Measurements from ENCODE around the gene PTPRR. TPM values are rescaled to one million over a fixed set of nuclear protein-coding genes. Genes with fewer than 3 reads are reported as not detected.

Gene PTPRR
- total and polyA plus RNA-seq, 4 donors = 0.02 to 0.08 TPM; not detected in 2

DNA sequence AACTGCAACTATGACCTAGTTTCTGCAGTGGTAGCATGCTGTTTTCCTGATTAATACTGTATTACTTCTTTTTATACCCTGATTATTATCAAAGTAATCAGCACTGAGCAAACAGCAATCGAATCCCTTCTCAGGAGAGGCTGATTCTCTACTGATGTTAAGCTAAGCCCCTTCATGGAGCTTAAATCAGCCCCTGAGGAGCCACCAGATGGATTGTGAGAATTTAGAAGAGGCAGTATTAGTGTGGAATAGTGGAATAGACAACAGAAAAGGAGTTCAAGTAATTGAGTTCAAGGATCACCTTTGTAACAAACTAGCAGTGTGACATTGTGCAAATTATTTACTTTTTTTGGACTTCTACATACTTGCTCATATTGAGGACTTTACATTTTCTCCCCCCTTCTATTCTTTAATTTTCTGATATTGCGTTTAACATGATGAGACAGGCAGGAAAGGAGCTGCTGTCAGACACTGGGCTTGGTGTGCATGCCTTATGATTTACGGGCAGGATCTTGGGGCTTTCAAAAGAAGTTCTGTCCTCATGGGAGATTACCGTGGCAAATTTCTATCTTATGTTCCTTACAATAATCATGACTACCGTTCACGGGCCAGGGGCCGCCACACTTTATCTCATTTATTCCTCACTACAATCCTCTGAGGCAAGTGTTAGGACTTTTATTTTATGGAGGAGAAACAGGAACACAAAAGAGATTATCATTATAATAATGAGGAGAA is 68.0 kb downstream of the PTPRR start:
- Histone ChIP-seq H3K27me3 (ENCODE audit: control insufficient read depth in 4 of 4, insufficient read depth in 4 of 4, low read length in 3 of 4) (no peaks in the 10 kb centered on the region), H3K27ac (ENCODE audit: low read depth in 1 of 2, low read length in 2 of 2) (no peak overlapping the region), H3K9me3 (ENCODE audit: control insufficient read depth in 4 of 4, low read length in 3 of 4) (no peaks in the 10 kb centered on the region), H3K4me3 (ENCODE audit: low read depth in 1 of 3, low read length in 3 of 3) (no peak overlapping the region), H3K9ac (ENCODE audit: low read depth in 1 of 2, low read length in 2 of 2) (no peak overlapping the region), H3K36me3 (ENCODE audit: control insufficient read depth in 4 of 4, insufficient read depth in 3 of 4, low read depth in 1 of 4, low read length in 3 of 4) (no peaks in the 10 kb centered on the region), H3K4me1 (ENCODE audit: control insufficient read depth in 4 of 4, insufficient read depth in 4 of 4, low read length in 3 of 4) (peaks cover 4 to 16% (median 7%) of the 10 kb centered on the region in 4 donors)
- no peak for TF ChIP-seq YY1 (IDR thresholded peaks at IDR 0.05)
- TF ChIP-seq HNF4A (conservative IDR thresholded peaks at IDR 0.05) = peak in 1 of 2 donors; percentile 11
- no peak for TF ChIP-seq GABPA (IDR thresholded peaks at IDR 0.05 in 1 of 2, conservative IDR thresholded peaks at IDR 0.05 in 1 of 2)
- TF ChIP-seq SP1 (IDR thresholded peaks at IDR 0.05) = no peak
- TF ChIP-seq, protein P1, sequence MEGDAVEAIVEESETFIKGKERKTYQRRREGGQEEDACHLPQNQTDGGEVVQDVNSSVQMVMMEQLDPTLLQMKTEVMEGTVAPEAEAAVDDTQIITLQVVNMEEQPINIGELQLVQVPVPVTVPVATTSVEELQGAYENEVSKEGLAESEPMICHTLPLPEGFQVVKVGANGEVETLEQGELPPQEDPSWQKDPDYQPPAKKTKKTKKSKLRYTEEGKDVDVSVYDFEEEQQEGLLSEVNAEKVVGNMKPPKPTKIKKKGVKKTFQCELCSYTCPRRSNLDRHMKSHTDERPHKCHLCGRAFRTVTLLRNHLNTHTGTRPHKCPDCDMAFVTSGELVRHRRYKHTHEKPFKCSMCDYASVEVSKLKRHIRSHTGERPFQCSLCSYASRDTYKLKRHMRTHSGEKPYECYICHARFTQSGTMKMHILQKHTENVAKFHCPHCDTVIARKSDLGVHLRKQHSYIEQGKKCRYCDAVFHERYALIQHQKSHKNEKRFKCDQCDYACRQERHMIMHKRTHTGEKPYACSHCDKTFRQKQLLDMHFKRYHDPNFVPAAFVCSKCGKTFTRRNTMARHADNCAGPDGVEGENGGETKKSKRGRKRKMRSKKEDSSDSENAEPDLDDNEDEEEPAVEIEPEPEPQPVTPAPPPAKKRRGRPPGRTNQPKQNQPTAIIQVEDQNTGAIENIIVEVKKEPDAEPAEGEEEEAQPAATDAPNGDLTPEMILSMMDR (IDR thresholded peaks at IDR 0.05; ENCODE audit: low read depth, low read length, missing input control) = no peak
- TF ChIP-seq RXRA (IDR thresholded peaks at IDR 0.05) = no peak
- WGBS = 84% methylated on average over 7 of the region's 7 CpGs
- DNase-seq (ENCODE audit: low spot score) = no peak

DNA sequence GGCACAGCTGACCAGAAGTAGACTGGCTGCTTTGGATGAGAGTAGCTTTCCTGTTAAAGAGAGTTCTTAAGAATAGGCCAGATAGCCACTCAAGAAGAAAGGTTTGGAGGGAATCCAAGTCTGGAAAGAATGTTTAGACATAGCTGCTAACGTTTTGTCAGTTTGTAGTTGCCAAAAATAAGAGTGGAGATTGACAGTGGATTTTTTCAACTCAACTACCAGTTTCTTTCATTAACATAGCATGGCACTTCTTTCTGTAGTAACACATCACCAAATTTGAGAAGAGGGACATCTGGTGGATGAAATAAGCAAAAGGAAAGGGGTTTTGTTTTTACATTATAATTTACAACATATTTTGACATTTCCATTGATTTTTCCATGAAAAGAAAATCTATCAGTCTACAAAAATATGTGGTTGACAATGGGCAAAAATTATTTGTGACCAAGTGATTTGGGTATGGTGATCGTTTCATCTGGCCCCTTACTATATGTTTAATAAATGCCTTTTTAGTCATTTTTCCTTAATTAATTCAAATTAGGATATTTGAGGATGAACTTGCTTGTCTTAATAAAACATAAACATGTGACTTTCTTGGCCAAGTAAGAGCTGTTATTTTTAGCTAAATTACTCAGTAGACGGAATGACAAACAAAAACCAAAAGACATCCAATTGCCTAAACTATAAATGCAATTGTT is 71.1 kb downstream of the PTPRR start:
- no peak overlapping the region for H3K27ac ChIP-seq (ENCODE audit: low read depth in 1 of 2, low read length in 2 of 2)
- TF ChIP-seq, protein P1 (IDR thresholded peaks at IDR 0.05; ENCODE audit: low read depth, low read length, missing input control) = peak; percentile 32
- TF ChIP-seq TAF1 (conservative IDR thresholded peaks at IDR 0.05) (no peak), RAD21 (IDR thresholded peaks at IDR 0.05) (peak; percentile 63 to 71)
- TF ChIP-seq, protein P2, sequence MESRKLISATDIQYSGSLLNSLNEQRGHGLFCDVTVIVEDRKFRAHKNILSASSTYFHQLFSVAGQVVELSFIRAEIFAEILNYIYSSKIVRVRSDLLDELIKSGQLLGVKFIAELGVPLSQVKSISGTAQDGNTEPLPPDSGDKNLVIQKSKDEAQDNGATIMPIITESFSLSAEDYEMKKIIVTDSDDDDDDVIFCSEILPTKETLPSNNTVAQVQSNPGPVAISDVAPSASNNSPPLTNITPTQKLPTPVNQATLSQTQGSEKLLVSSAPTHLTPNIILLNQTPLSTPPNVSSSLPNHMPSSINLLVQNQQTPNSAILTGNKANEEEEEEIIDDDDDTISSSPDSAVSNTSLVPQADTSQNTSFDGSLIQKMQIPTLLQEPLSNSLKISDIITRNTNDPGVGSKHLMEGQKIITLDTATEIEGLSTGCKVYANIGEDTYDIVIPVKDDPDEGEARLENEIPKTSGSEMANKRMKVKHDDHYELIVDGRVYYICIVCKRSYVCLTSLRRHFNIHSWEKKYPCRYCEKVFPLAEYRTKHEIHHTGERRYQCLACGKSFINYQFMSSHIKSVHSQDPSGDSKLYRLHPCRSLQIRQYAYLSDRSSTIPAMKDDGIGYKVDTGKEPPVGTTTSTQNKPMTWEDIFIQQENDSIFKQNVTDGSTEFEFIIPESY (IDR thresholded peaks at IDR 0.05) = no peak
- WGBS = 44% methylated on average over 3 of the region's 3 CpGs
- no peak overlapping the region for H3K4me3 ChIP-seq (ENCODE audit: low read depth in 1 of 3, low read length in 3 of 3)
- no peaks in the 10 kb centered on the region for H3K27me3 ChIP-seq (ENCODE audit: control insufficient read depth in 4 of 4, insufficient read depth in 4 of 4, low read length in 3 of 4)
- H3K4me1 ChIP-seq (ENCODE audit: control insufficient read depth in 4 of 4, insufficient read depth in 4 of 4, low read length in 3 of 4) = peaks cover 4 to 16% (median 7%) of the 10 kb centered on the region in 4 donors
- H3K36me3 ChIP-seq (ENCODE audit: control insufficient read depth in 4 of 4, insufficient read depth in 3 of 4, low read depth in 1 of 4, low read length in 3 of 4) = no peaks in the 10 kb centered on the region
- no peak overlapping the region for H3K9ac ChIP-seq (ENCODE audit: low read depth in 1 of 2, low read length in 2 of 2)
- no peak for DNase-seq (ENCODE audit: low spot score)
- no peaks in the 10 kb centered on the region for H3K9me3 ChIP-seq (ENCODE audit: control insufficient read depth in 4 of 4, low read length in 3 of 4)

Data from liver (tissue), 9 donors.